ENCODE measurements around the gene ZNF285. TPM values are rescaled to one million over a fixed set of nuclear protein-coding genes. Genes with fewer than 3 reads are reported as not detected.

Gene ZNF285
- total RNA-seq (2021; fragmentation: NEBNext Ultra II Directional; extraction: Animal tissue kit (Norgen Biotek cat#: 25700)), result 1.7 and 2.5 TPM in 2 replicates
- polyA plus RNA-seq (2011; rRNA removed), result 0.50 and 0.83 TPM in 2 replicates
- 1.3 TPM for polyA plus RNA-seq (2011; cell fraction: cytosol; rRNA removed)
- polyA plus RNA-seq (2011; cell fraction: nucleus; rRNA removed), result 1.1 TPM
- polyA plus RNA-seq (2012, experiment 1 of 2), result 1.6 to 2.1 TPM (median 1.7 TPM) in 4 replicates
- 0.08 TPM for polyA plus RNA-seq (2012, experiment 2 of 2)
- polyA plus RNA-seq (2013, experiment 1 of 2), result 1.5 TPM
- 1.4 TPM for polyA plus RNA-seq (2013, experiment 2 of 2)
- polyA minus RNA-seq (2011; rRNA and poly(A)+ RNA removed), result 2.6 and 4.4 TPM in 2 replicates
- 0.44 TPM for polyA minus RNA-seq (2011; cell fraction: cytosol; rRNA and poly(A)+ RNA removed)
- polyA minus RNA-seq (2011; cell fraction: nucleus; rRNA and poly(A)+ RNA removed), result 2.3 TPM
- long read RNA-seq, experiment 1, partial matches to known transcripts, result 0 of 1 reads
- long read RNA-seq, experiment 1, other reads (novel, unspliced or antisense), result 1 of 1 reads
- long read RNA-seq, experiment 2, result 0 reads

DNA sequence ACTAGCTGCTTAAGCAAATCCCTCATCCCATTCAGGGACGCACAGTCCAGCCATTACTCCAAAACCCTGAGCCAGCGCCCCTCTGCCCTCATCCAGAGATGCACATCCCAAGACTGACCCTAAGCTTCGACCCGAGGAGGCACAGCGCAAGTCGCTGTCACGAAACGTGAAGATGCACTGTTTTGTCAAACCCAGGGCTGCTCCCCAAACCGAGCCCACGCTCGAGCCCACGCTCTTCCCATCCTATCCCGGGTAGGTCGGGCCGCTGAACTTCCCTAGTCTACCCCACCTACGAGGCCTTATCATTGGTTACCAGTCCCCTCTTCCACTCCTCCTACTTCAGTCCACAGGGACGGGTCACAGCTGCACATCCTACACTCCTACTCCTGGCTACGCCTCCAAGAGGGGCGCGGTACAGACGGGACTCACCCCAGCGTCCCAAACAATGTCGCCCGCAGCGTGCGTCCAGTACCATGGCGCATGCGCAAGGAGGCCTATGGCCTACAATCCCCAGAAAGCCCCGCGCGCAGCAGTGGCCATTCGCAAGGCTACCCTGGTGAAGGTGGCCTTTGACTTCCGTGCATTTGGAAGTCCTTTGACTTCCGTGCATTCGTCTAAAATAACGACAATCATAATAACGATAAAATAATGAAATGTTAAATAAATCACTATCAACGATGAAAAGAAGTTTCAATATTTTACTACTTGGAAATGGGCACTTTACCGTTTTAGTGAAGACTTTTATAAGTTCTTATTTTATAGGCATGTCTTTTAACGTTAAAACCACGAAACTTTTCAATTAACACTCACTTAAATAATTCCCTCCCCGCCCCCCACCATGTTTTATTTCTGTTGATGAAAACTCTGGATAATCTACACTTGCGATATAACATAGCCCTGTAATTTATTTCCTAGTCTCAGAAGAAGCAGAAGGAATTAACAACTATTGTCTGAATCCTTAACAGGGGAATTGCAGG is at the start of gene ZNF285:
Gene ZNF285 (minus strand): TSS at position 470 of the 977 bp plus-strand sequence. CDS start 4,395 bp downstream, outside the sequence.
- Histone ChIP-seq H3K36me3 (ENCODE audit: control insufficient read depth in 2 of 4, insufficient read depth in 4 of 4, low read length in 3 of 4) (no peaks in the 10 kb centered on the region), H4K91ac (replicated peaks; ENCODE audit: insufficient read length, low read length) (no peak within 1 kb of the TSS), H2AFZ (ENCODE audit: low read length) (peak within 1 kb of the TSS; percentile 100), H2AK5ac (ENCODE audit: low read depth, low read length) (no peak within 1 kb of the TSS), H3K27ac (ENCODE audit: low read depth, low read length) (no peak within 1 kb of the TSS), H2BK12ac (ENCODE audit: low read depth, low read length) (no peak within 1 kb of the TSS), H2BK20ac (ENCODE audit: low read length) (no peak within 1 kb of the TSS), H3K79me2 (ENCODE audit: control insufficient read depth in 1 of 2, insufficient read depth in 2 of 2, low read length in 2 of 2) (no peaks in the 10 kb centered on the region), H3K27me3 (replicated peaks in 1 of 4; ENCODE audit: control insufficient read depth in 3 of 4, extremely low read depth in 1 of 4, insufficient read depth in 3 of 4, low read length in 3 of 4) (no peaks in the 10 kb centered on the region), H3K23me2 (ENCODE audit: low read depth, low read length) (peaks cover 6% of the 10 kb centered on the region), H3K9ac (replicated peaks in 1 of 4; ENCODE audit: extremely low read depth in 1 of 4, low read depth in 3 of 4, low read length in 3 of 4) (peak within 1 kb of the TSS in 3 of 4 experiments; percentile 26 to 67 (median 43); a peak in 5 of 7 replicates), H3K56ac (replicated peaks; ENCODE audit: insufficient read length, low read depth, low read length) (no peak within 1 kb of the TSS), H3K79me1 (ENCODE audit: low read depth, low read length) (no peaks in the 10 kb centered on the region), H2BK5ac (ENCODE audit: low read depth, low read length) (no peak within 1 kb of the TSS), H3K9me3 (ENCODE audit: insufficient read depth in 2 of 2, low read depth in 1 of 2, low read length in 1 of 2) (peaks cover 16 to 20% of the 10 kb centered on the region in 2 experiments; a peak in 3 of 4 replicates), H3K4me3 (ENCODE audit: extremely low read depth in 1 of 4, insufficient read depth in 2 of 4, low read depth in 3 of 4, low read length in 4 of 4) (peak within 1 kb of the TSS; percentile 84 to 95 (median 87)), H3K4me1 (replicated peaks in 1 of 4; ENCODE audit: control insufficient read depth in 3 of 4, insufficient read depth in 4 of 4, low read length in 3 of 4) (no peaks in the 10 kb centered on the region), H4K8ac (ENCODE audit: extremely low read depth, insufficient read depth, low read length) (peak within 1 kb of the TSS; percentile 39; the same call in 1 of the 2 replicates), H3K14ac (ENCODE audit: insufficient read length) (no peak within 1 kb of the TSS), H2BK15ac (ENCODE audit: low read length) (no peak within 1 kb of the TSS), H4K5ac (ENCODE audit: insufficient read length, low read depth, low read length) (no peak within 1 kb of the TSS), H3K18ac (ENCODE audit: extremely low read depth, low read length) (peak within 1 kb of the TSS; percentile 85), H4K20me1 (replicated peaks in 1 of 2; ENCODE audit: control insufficient read depth in 1 of 2, insufficient read depth in 2 of 2, low read length in 2 of 2) (no peaks in the 10 kb centered on the region), H3K23ac (ENCODE audit: insufficient read length) (no peak within 1 kb of the TSS), H3K4me2 (ENCODE audit: insufficient read depth in 1 of 2, low read depth in 2 of 2, low read length in 2 of 2) (peak within 1 kb of the TSS; percentile 86 to 98), H2BK120ac (replicated peaks; ENCODE audit: low read depth, low read length) (no peak within 1 kb of the TSS), H3K4ac (replicated peaks; ENCODE audit: insufficient read length, low read depth, low read length) (no peak within 1 kb of the TSS)
- FAIRE-seq (peak; percentile 42), DNase-seq (ENCODE audit: low read depth in 1 of 2, low spot score in 2 of 2) (peak; percentile 94 to 95)
- ChIA-PET CTCF (ENCODE audit: partially characterized antibody) (no interaction called here), POLR2A (ENCODE audit: partially characterized antibody) (no interaction called here)
- 9 to 100% methylated on average over 1 to 43 of the region's 43 CpGs for WGBS, 2 experiments (ENCODE audit: extremely low coverage in 1 of 2, insufficient coverage in 1 of 2, insufficient read length in 1 of 2, insufficient replicate concordance in 2 of 2, low coverage in 1 of 2, low lambda C conversion rate in 2 of 2, missing lambda C conversion rate in 1 of 2)
- TF ChIP-seq MAFK (IDR thresholded peaks at IDR 0.05; ENCODE audit: low read depth, low read length) (no peak), CHD1 (IDR thresholded peaks at IDR 0.05; ENCODE audit: low read depth, low read length) (no peak), KDM4A (IDR thresholded peaks at IDR 0.05; ENCODE audit: low read depth, low read length, severe bottlenecking) (peak; percentile 81), TAF1 (IDR thresholded peaks at IDR 0.05; ENCODE audit: low read depth, low read length) (peak; percentile 55; the same call in 1 of the 2 replicates), RFX5 (IDR thresholded peaks at IDR 0.05; ENCODE audit: borderline replicate concordance, low read depth, low read length) (no peak), MAX (IDR thresholded peaks at IDR 0.05) (no peak), GTF2F1 (IDR thresholded peaks at IDR 0.05; ENCODE audit: borderline replicate concordance, low read depth, low read length) (no peak), CEBPB (IDR thresholded peaks at IDR 0.05; ENCODE audit: low read depth, low read length) (no peak)
